Ovary (tissue), 9 donors: ENCODE data around the gene ARID4A. TPM values are rescaled to one million over a fixed set of nuclear protein-coding genes. Genes with fewer than 3 reads are reported as not detected.

Experiments used
- DNase-seq, 5 donors: peaks; one replicate each; pipeline ENCODE4 v3.0.0-alpha.2; 2019 to 2020
- H3K27ac ChIP-seq, 2 donors: fragments of 200-600 bp; one replicate each; pipeline versions ENCODE4 v1.5.1 to v1.8.0; 2019 to 2022
- H3K27me3 ChIP-seq: fragments of 200-600 bp; one replicate; pipeline ENCODE4 v1.8.0; 2022
- H3K36me3 ChIP-seq: fragments of 200-600 bp; sonication (generic); one replicate; pipeline ENCODE4 v1.5.1; 2019
- H3K4me1 ChIP-seq: one replicate; pipeline ENCODE4 v1.8.1; 2013; ENCODE audit warnings: mild to moderate bottlenecking, moderate library complexity; ENCODE audit not compliant: insufficient read depth
- H3K4me3 ChIP-seq: fragments of 200-600 bp; sonication (generic); one replicate; pipeline ENCODE4 v1.5.1; 2017
- H3K9me3 ChIP-seq, 2 donors: fragments of 200-600 bp in 1 of 2; sonication (generic) in 1 of 2; one replicate each; pipeline versions ENCODE4 v1.5.1 to v1.8.1; 2013 to 2019; ENCODE audit warnings: mild to moderate bottlenecking in 1 of 2, moderate library complexity in 1 of 2
- EP300 ChIP-seq: sonication (generic); formaldehyde crosslinking; IDR thresholded peaks from one replicate; pipeline ENCODE4 v1.6.1; 2017; ENCODE audit warnings: antibody characterized with exemption
- POLR2A ChIP-seq: fragments of 450-650 bp; IDR thresholded peaks from one replicate; pipeline ENCODE4 v1.6.1; 2017; ENCODE audit warnings: antibody characterized with exemption, mild to moderate bottlenecking, moderate library complexity
- WGBS, 3 donors: extraction: QIAGEN DNeasy Blood & Tissue Kit in 1 of 3; methylation state at CpG; one replicate each; pipeline versions ENCODE4 v1.1.5 to v1.1.7; 2013 to 2017; 5-methylcytosine and 5-hydroxymethylcytosine counted together
- intact Hi-C, 4 donors: fragments of 100-400 bp; cut with DNase I; formaldehyde crosslinking; loops; one replicate each; pipeline versions ENCODE4 v1.11.0 to v1.15.1; 2022 to 2023
- polyA plus RNA-seq, 2 donors: library from polyadenylated mRNA; stranded (reverse); fragments of 200-250 nt in 1 of 2; fragments of 350-450 nt in 1 of 2; fragmentation: Illumina TruSeq in 1 of 2; extraction: RNeasy Lipid Tissue Mini Kit (QIAGEN cat#74804) in 1 of 2; gene quantifications; one replicate each; pipeline ENCODE4 v1.2.3, GENCODE V29; 2013 to 2014
- total RNA-seq, 7 donors: library from RNA; depleted of rRNA in 2 of 7; stranded (reverse); fragments of >200 nt in 2 of 7; fragmentation: NEBNext Ultra II Directional in 3 of 7; extraction: Animal tissue kit (Norgen Biotek cat#: 25700) in 3 of 7; gene quantifications; one replicate each; pipeline versions ENCODE4 v1.1.0 to v1.2.4, GENCODE V29; 2016 to 2023
- TF ChIP-seq, protein P1 (sequence below), 3 donors: fragments of 450-650 bp in 2 of 3; fragments of 200-600 bp in 1 of 3; IDR thresholded peaks; one replicate each; pipeline versions ENCODE4 v1.5.1 to v1.8.0; 2016 to 2022; ENCODE audit warnings: antibody characterized with exemption in 3 of 3, mild to moderate bottlenecking in 1 of 3
- donor health status: DM: no; HTN: no; CAD: no; lungs with moderate emphysema.
- donor health status: DM: no; HTN: no; CAD: no.
- donor health status: Bipolar disorder and iron deficiency.
- donor health status: DM: yes; HTN: yes; CAD: no.
- donor health status: DM: no; HTN: no; CAD: no.
- donor health status: DM: yes; HTN: yes; CAD: no.

Gene ARID4A
- total and polyA plus RNA-seq, 9 donors, result 10.1 to 29.2 (median 23.9) TPM

DNA sequence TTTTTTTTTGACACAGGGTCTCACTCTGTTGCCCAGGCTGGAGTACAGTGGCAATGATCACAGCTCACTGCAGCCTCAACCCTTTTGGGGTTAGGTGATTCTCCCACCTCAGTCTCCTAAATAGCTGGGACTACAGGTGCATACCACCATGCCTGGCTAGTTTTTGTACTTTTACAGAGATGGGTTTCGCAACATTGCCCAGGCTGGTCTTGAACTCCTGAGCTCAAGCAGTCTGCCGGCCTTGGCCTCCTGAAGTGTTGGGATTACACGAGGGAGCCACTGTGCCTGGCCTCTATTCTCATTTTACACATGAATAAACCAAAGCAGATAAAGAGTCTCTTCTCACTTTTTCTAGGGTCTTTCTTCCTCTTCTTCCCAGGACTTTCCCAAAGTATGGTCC, 100.5 kb downstream of the ARID4A start:
- WGBS, 3 donors, result 85% methylated on average over 3 of the region's 3 CpGs
- H3K9me3 ChIP-seq, result no peaks in the 10 kb centered on the region
- H3K4me1 ChIP-seq, result peaks cover 2% of the 10 kb centered on the region
- H3K36me3 ChIP-seq, result no peaks in the 10 kb centered on the region
- no peak for TF ChIP-seq POLR2A
- TF ChIP-seq, protein P1, sequence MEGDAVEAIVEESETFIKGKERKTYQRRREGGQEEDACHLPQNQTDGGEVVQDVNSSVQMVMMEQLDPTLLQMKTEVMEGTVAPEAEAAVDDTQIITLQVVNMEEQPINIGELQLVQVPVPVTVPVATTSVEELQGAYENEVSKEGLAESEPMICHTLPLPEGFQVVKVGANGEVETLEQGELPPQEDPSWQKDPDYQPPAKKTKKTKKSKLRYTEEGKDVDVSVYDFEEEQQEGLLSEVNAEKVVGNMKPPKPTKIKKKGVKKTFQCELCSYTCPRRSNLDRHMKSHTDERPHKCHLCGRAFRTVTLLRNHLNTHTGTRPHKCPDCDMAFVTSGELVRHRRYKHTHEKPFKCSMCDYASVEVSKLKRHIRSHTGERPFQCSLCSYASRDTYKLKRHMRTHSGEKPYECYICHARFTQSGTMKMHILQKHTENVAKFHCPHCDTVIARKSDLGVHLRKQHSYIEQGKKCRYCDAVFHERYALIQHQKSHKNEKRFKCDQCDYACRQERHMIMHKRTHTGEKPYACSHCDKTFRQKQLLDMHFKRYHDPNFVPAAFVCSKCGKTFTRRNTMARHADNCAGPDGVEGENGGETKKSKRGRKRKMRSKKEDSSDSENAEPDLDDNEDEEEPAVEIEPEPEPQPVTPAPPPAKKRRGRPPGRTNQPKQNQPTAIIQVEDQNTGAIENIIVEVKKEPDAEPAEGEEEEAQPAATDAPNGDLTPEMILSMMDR (IDR thresholded peaks at IDR 0.05), result no peak
- no peak for TF ChIP-seq EP300
- intact Hi-C loops, result no loop called here
- no peaks in the 10 kb centered on the region for H3K27me3 ChIP-seq
- no peak overlapping the region for H3K4me3 ChIP-seq
- DNase-seq, result no peak
- H3K27ac ChIP-seq, result no peak overlapping the region

DNA sequence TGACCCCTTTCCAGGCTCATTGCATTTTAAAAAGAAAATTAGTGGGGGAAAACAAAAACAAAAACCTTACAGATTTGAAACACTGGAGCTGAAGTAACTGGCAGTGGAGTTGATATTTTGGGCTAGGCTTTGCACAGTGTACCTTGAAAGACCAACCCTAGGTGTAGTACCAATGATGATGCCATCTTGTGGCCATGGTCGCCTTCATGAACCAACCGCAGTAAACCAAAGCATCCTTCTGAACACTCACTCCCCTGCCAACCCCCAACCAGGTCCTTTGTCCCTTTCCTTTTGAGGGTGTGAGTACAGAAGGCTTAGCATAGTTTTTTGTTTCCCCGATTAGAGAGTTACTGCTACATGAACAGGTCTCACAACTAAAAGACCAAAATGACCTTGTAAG, 103.2 kb downstream of the ARID4A start:
- Histone ChIP-seq H3K4me3 (no peak overlapping the region), H3K9me3 (no peaks in the 10 kb centered on the region), H3K27me3 (no peaks in the 10 kb centered on the region), H3K36me3 (no peaks in the 10 kb centered on the region), H3K27ac (no peak overlapping the region), H3K4me1 (no peaks in the 10 kb centered on the region)
- DNase-seq, result no peak
- TF ChIP-seq POLR2A (no peak), EP300 (no peak)
- TF ChIP-seq, protein P1 (IDR thresholded peaks at IDR 0.05), result no peak
- intact Hi-C loops, result no loop called here
- 83 to 87% (median 84%) methylated on average over 3 of the region's 3 CpGs for WGBS, 3 donors

DNA sequence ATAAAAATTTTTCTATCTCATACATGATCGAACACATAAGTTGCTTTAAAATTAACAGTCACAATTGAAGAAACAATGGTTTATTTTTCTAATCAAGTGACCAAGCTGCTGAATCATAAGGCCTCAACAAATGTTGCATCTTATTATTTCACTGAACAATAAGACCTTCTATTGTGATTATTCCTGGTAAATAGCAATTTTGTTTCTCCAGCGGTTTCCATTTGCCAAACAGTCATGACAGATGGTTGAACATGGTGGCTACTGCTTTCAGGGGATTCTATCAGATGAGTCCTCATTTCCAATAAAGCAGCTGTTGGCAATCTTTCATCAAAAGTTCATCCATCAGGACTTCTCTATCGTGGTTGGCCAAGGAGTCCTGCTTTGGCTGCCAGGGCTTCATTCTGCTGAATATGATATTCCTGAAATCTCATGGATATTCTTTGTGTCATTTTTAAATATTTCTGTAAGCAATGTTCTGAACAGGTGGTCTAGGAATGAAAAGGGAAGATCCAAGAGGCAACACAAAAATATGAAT, 110.4 kb downstream of the ARID4A start:
- H3K9me3 ChIP-seq, result no peaks in the 10 kb centered on the region
- TF ChIP-seq, protein P1 (IDR thresholded peaks at IDR 0.05), result no peak
- TF ChIP-seq EP300, result no peak
- TF ChIP-seq POLR2A, result no peak
- H3K27me3 ChIP-seq, result no peaks in the 10 kb centered on the region
- no peaks in the 10 kb centered on the region for H3K4me1 ChIP-seq
- intact Hi-C loops, result no loop called here
- whole genome bisulfite sequencing, 3 donors, result 92 to 93% (median 92%) methylated on average over 3 of the region's 3 CpGs
- H3K27ac ChIP-seq, result no peak overlapping the region
- no peak overlapping the region for H3K4me3 ChIP-seq
- H3K36me3 ChIP-seq, result no peaks in the 10 kb centered on the region
- DNase-seq, result no peak

DNA sequence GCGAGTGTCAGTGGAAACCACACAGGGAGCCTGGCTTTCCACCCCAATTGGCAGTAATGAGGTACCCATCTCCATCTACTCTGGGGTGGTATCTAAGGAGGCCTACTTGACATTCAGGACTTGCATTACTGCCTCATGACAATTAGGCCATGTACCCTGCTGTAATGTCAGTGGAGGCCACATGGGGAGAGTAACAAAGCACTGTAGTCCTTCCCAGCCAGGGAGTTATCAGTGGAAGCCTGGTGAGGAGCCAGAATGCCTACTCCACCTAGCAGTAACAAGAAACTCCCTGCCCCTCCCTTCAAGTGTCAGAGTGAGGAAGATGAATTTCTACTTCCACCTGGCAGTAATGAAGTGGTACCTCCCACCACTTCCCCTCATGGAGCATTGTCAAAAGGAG, 116.5 kb downstream of the ARID4A start:
- Histone ChIP-seq H3K4me1 (no peaks in the 10 kb centered on the region), H3K36me3 (no peaks in the 10 kb centered on the region), H3K27ac (no peak overlapping the region), H3K27me3 (no peaks in the 10 kb centered on the region), H3K9me3 (no peaks in the 10 kb centered on the region), H3K4me3 (no peak overlapping the region)
- TF ChIP-seq, protein P1 (IDR thresholded peaks at IDR 0.05), result no peak
- TF ChIP-seq POLR2A, result no peak
- no peak for TF ChIP-seq EP300
- DNase-seq, result no peak
- 95 to 100% (median 100%) methylated on average over 1 of the region's 1 CpG for WGBS, 3 donors
- intact Hi-C loops, result no loop called here
